Endodermal cell (in vitro differentiated cells): Measurements from ENCODE around the gene SLC1A6. TPM values are rescaled to one million over a fixed set of nuclear protein-coding genes. Genes with fewer than 3 reads are reported as not detected.

Source experiments
- DNase-seq: peaks from one replicate; pipeline ENCODE4 v3.0.0-alpha.2; 2017
- H3K27ac ChIP-seq: 2 replicates; pipeline ENCODE4 v1.5.1; 2013; ENCODE audit warnings: mild to moderate bottlenecking, low read depth, low read length, moderate library complexity
- H3K27me3 ChIP-seq: 2 replicates; pipeline ENCODE4 v1.6.1; 2013; ENCODE audit warnings: mild to moderate bottlenecking, low read length, moderate library complexity; ENCODE audit not compliant: insufficient read depth, control insufficient read depth, poor library complexity, severe bottlenecking
- H3K36me3 ChIP-seq: 2 replicates; pipeline ENCODE4 v1.7.0; 2013; ENCODE audit warnings: mild to moderate bottlenecking, low read length, moderate library complexity; ENCODE audit not compliant: control insufficient read depth, insufficient read depth
- H3K4me1 ChIP-seq: one replicate; pipeline ENCODE4 v1.7.0; 2013; ENCODE audit warnings: low read length; ENCODE audit not compliant: control insufficient read depth, insufficient read depth
- H3K4me3 ChIP-seq: 2 replicates; pipeline ENCODE4 v1.5.1; 2013; ENCODE audit warnings: mild to moderate bottlenecking, low read length, moderate library complexity
- H3K9ac ChIP-seq: 2 replicates; pipeline ENCODE4 v1.6.1; 2013; ENCODE audit warnings: mild to moderate bottlenecking, low read length, moderate library complexity; ENCODE audit not compliant: poor library complexity, severe bottlenecking; ENCODE audit errors: extremely low read depth
- H3K9me3 ChIP-seq: 2 replicates; pipeline ENCODE4 v1.6.1; 2013; ENCODE audit warnings: mild to moderate bottlenecking, low read length, moderate library complexity; ENCODE audit not compliant: control insufficient read depth
- H3K27ac Mint-ChIP-seq: 2 replicates; pipeline ENCODE4 v1.8.0; 2020; ENCODE audit warnings: mixed read lengths
- H3K27me3 Mint-ChIP-seq: 2 replicates; pipeline ENCODE4 v1.8.0; 2021; ENCODE audit warnings: mild to moderate bottlenecking, mixed read lengths; ENCODE audit not compliant: insufficient read depth
- H3K36me3 Mint-ChIP-seq: 2 replicates; pipeline ENCODE4 v1.8.0; 2020; ENCODE audit warnings: low read depth, mixed read lengths
- H3K4me1 Mint-ChIP-seq: 2 replicates; pipeline ENCODE4 v1.8.0; 2020; ENCODE audit warnings: mixed read lengths
- H3K4me3 Mint-ChIP-seq: 2 replicates; pipeline ENCODE4 v1.8.0; 2020; ENCODE audit warnings: mild to moderate bottlenecking, moderate library complexity, mixed read lengths
- H3K9me3 Mint-ChIP-seq: 2 replicates; pipeline ENCODE4 v1.8.0; 2020; ENCODE audit warnings: mild to moderate bottlenecking, mixed read lengths
- CTCF ChIP-seq: fragments of 200-600 bp; sonication (generic); conservative IDR thresholded peaks from 2 replicates; pipeline ENCODE4 v1.5.0; 2021; ENCODE audit warnings: antibody characterized with exemption, mild to moderate bottlenecking
- WGBS, 2 experiments: methylation state at CpG; one replicate each; pipeline versions ENCODE4 v1.1.5 to v1.1.7; 2013; ENCODE audit warnings: missing lambda C conversion rate in 2 of 2, mixed read lengths in 1 of 2; ENCODE audit not compliant: insufficient coverage in 1 of 2, insufficient read length in 1 of 2; 5-methylcytosine and 5-hydroxymethylcytosine counted together
- total RNA-seq, 2 donors: library from RNA; stranded (reverse); fragmentation: NEBNext Ultra II Directional in 1 of 2; extraction: Animal tissue kit (Norgen Biotek cat#: 25700) in 1 of 2; gene quantifications; 2 replicates in 1 of 2; 3 replicates in 1 of 2; pipeline ENCODE4 v1.2.1, GENCODE V29; 2021

Gene SLC1A6
- total RNA-seq, 2 donors from 2014 or later: 0.86 to 3.1 TPM

- Mint-ChIP-seq H3K27ac (no peak overlapping the region), H3K27me3 (no peaks in the 10 kb centered on the region), H3K4me3 (no peak overlapping the region), H3K36me3 (no peaks in the 10 kb centered on the region), H3K4me1 (no peaks in the 10 kb centered on the region), H3K9me3 (peaks cover 90% of the 10 kb centered on the region)
- Histone ChIP-seq H3K9me3 (peaks cover 67% of the 10 kb centered on the region), H3K36me3 (no peaks in the 10 kb centered on the region), H3K9ac (no peak overlapping the region), H3K4me1 (no peaks in the 10 kb centered on the region), H3K27ac (no peak overlapping the region), H3K27me3 (no peaks in the 10 kb centered on the region), H3K4me3 (no peak overlapping the region)
- DNase-seq: no peak
- no peak for TF ChIP-seq CTCF
- WGBS, 2 experiments: 77 to 80% methylated on average over 1 to 4 of the region's 4 CpGs
These were observed 73.0 kb downstream of the SLC1A6 start for GRCh38 chr19:14906711-14907110.

- Mint-ChIP-seq H3K27ac (no peak overlapping the region), H3K27me3 (no peaks in the 10 kb centered on the region), H3K9me3 (peaks cover 90% of the 10 kb centered on the region), H3K36me3 (no peaks in the 10 kb centered on the region), H3K4me1 (no peaks in the 10 kb centered on the region), H3K4me3 (no peak overlapping the region)
- H3K9ac ChIP-seq: no peak overlapping the region
- no peaks in the 10 kb centered on the region for H3K4me1 ChIP-seq
- TF ChIP-seq CTCF: no peak
- 0 to 6% methylated on average over 1 to 2 of the region's 2 CpGs for WGBS, 2 experiments
- DNase-seq: no peak
- H3K27me3 ChIP-seq: no peaks in the 10 kb centered on the region
- H3K36me3 ChIP-seq: no peaks in the 10 kb centered on the region
- no peak overlapping the region for H3K27ac ChIP-seq
- H3K9me3 ChIP-seq: peaks cover 65% of the 10 kb centered on the region
- no peak overlapping the region for H3K4me3 ChIP-seq
These were observed 77.9 kb downstream of the SLC1A6 start for GRCh38 chr19:14901675-14902260.

Other genes starting within 250 kb of the SLC1A6 start
- gene ADGRE2, start 201.3 kb downstream of the SLC1A6 start, total RNA-seq: under 1 TPM; 0.07 TPM
- not detected for gene OR7A5, start 144.7 kb downstream of the SLC1A6 start, total RNA-seq
- not detected for gene OR7C1, start 144.7 kb downstream of the SLC1A6 start, total RNA-seq
- not detected for gene OR7A10, start 130.9 kb downstream of the SLC1A6 start, total RNA-seq
- gene OR7A17, start 93.7 kb downstream of the SLC1A6 start, total RNA-seq: not detected
- gene OR7C2, start 38.4 kb downstream of the SLC1A6 start, total RNA-seq: not detected
- not detected for gene CASP14, start 69.6 kb upstream of the SLC1A6 start, total RNA-seq
- not detected for gene OR1I1, start 102.3 kb upstream of the SLC1A6 start, total RNA-seq
- 10 to 100 TPM in 1 of 2 donors, 1 to 10 TPM in 1; 8.9 to 12.2 TPM for gene SYDE1, start 127.5 kb upstream of the SLC1A6 start, total RNA-seq
- 100 to 1,000 TPM; 140 to 171 TPM for gene NOTCH3, start 221.1 kb upstream of the SLC1A6 start, total RNA-seq